Stimulated activated CD4-positive, alpha-beta T cell treated with anti-CD3 and anti-CD28 coated beads, Interleukin-12 subunit alpha, Interleukin-12 subunit beta, amount 100 ng/mL, for 4 hours (primary cell): ENCODE measurements around the gene XIAP.
"Not testable (repeated sequence)": the region's sequence is repeated elsewhere in the genome, so short reads cannot be mapped to it uniquely, and the experiment has no call there.

ENCODE experiments used
- DNase-seq: peaks from one replicate; pipeline ENCODE4 v3.0.0-alpha.2; 2020

XIAP gene

GRCh38 chrX:123859846-123860838 is at the start of gene XIAP:
TSS of gene XIAP (plus strand) at chrX:123860053. CDS start at chrX:123885663, 25,610 bp downstream.
- DNase-seq: peak; percentile 48

GRCh38 chrX:123814343-123814742 is 45.5 kb upstream of the XIAP start:
- no peak for DNase-seq

GRCh38 chrX:123814934-123815394 is 44.9 kb upstream of the XIAP start:
- not testable (repeated sequence) for DNase-seq

GRCh38 chrX:123817288-123817894 is 42.5 kb upstream of the XIAP start:
- no peak for DNase-seq

GRCh38 chrX:123818243-123818642 is 41.6 kb upstream of the XIAP start:
- no peak for DNase-seq

GRCh38 chrX:123822965-123823364 is 36.9 kb upstream of the XIAP start:
- DNase-seq: no peak

- no peak for DNase-seq
Measured at GRCh38 chrX:123830309-123830708, 29.5 kb upstream of the XIAP start.

GRCh38 chrX:123833387-123833786 is 26.5 kb upstream of the XIAP start:
- peak; percentile 40 for DNase-seq

GRCh38 chrX:123834116-123834515 is 25.7 kb upstream of the XIAP start:
- DNase-seq: no peak

GRCh38 chrX:123835661-123836371 is 24.0 kb upstream of the XIAP start:
- peak; percentile 5 for DNase-seq

GRCh38 chrX:123845129-123845528 is 14.7 kb upstream of the XIAP start:
- DNase-seq: not testable (repeated sequence)

GRCh38 chrX:123846577-123847038 is 13.2 kb upstream of the XIAP start:
- DNase-seq: no peak

GRCh38 chrX:123847056-123847455 is 12.8 kb upstream of the XIAP start:
- no peak for DNase-seq

- DNase-seq: no peak
Measured at GRCh38 chrX:123849096-123849495, 10.8 kb upstream of the XIAP start.

GRCh38 chrX:123849906-123850305 is 9.9 kb upstream of the XIAP start:
- DNase-seq: not testable (repeated sequence)

GRCh38 chrX:123851079-123851478 is 8.8 kb upstream of the XIAP start:
- no peak for DNase-seq

GRCh38 chrX:123854329-123854728 is 5.5 kb upstream of the XIAP start:
- no peak for DNase-seq

GRCh38 chrX:123859409-123859845 is 426 bp upstream of the XIAP start:
- no peak for DNase-seq

GRCh38 chrX:123860983-123861382 is 1.1 kb downstream of the XIAP start:
- no peak for DNase-seq

- no peak for DNase-seq
Measured at GRCh38 chrX:123869488-123869887, 9.6 kb downstream of the XIAP start.

- DNase-seq: no peak
Measured at GRCh38 chrX:123871309-123871708, 11.5 kb downstream of the XIAP start.

- DNase-seq: no peak
Measured at GRCh38 chrX:123873956-123874355, 14.1 kb downstream of the XIAP start.

- no peak for DNase-seq
Measured at GRCh38 chrX:123876177-123876576, 16.3 kb downstream of the XIAP start.
